Stimulated activated CD8-positive, alpha-beta memory T cell treated with anti-CD3 and anti-CD28 coated beads, Interleukin-15, amount 100 ng/mL, for 24 hours (primary cell): ENCODE data around the gene CIAO3.

ENCODE experiments used
- DNase-seq: peaks from one replicate; pipeline ENCODE4 v3.0.0-alpha.2; 2020; ENCODE audit warnings: low read depth

Gene CIAO3

GRCh38 chr16:775236-775796 lies 34.5 kb upstream of the CIAO3 start:
- no peak for DNase-seq

GRCh38 chr16:774086-775001 lies 33.5 kb upstream of the CIAO3 start:
- no peak for DNase-seq

- no peak for DNase-seq
Measured at GRCh38 chr16:772959-773358, 32.2 kb upstream of the CIAO3 start.

- DNase-seq, result no peak
Measured at GRCh38 chr16:770411-770810, 29.6 kb upstream of the CIAO3 start.

GRCh38 chr16:769934-770333 lies 29.1 kb upstream of the CIAO3 start:
- no peak for DNase-seq

GRCh38 chr16:769184-769784 lies 28.5 kb upstream of the CIAO3 start:
- no peak for DNase-seq

- no peak for DNase-seq
Measured at GRCh38 chr16:768428-768827, 27.6 kb upstream of the CIAO3 start.

- DNase-seq, result no peak
Measured at GRCh38 chr16:767743-768235, 27.0 kb upstream of the CIAO3 start.

- DNase-seq, result no peak
Measured at GRCh38 chr16:766820-767640, 26.2 kb upstream of the CIAO3 start.

- DNase-seq, result no peak
Measured at GRCh38 chr16:766008-766819, 25.4 kb upstream of the CIAO3 start.

GRCh38 chr16:765488-765865 lies 24.7 kb upstream of the CIAO3 start:
- DNase-seq, result no peak

GRCh38 chr16:764848-765487 lies 24.2 kb upstream of the CIAO3 start:
- no peak for DNase-seq

GRCh38 chr16:764184-764750 lies 23.5 kb upstream of the CIAO3 start:
- DNase-seq, result no peak

- no peak for DNase-seq
Measured at GRCh38 chr16:763369-764183, 22.8 kb upstream of the CIAO3 start.

- no peak for DNase-seq
Measured at GRCh38 chr16:762595-763268, 21.9 kb upstream of the CIAO3 start.

GRCh38 chr16:761625-762513 lies 21.1 kb upstream of the CIAO3 start:
- DNase-seq, result no peak

GRCh38 chr16:760545-761343 lies 19.9 kb upstream of the CIAO3 start, which contains the start of gene MSLN:
Gene MSLN, plus strand, starts transcription at chr16:760734. Its CDS starts 1,947 bp downstream, at chr16:762681.
- DNase-seq, result no peak
